Fibroblast of lung (primary cell): Measurements from ENCODE around the gene WNT7B. TPM values are rescaled to one million over a fixed set of nuclear protein-coding genes. Genes with fewer than 3 reads are reported as not detected.

ENCODE experiments used
- DNase-seq, 2 donors: peaks; one replicate each; pipeline versions ENCODE4 v3.0.0 to v3.0.0-alpha.2; 2010; ENCODE audit warnings: low read depth in 2 of 2
- H2AFZ ChIP-seq: 2 replicates; pipeline ENCODE4 v1.5.1; 2012; ENCODE audit warnings: low read length, control low read depth, inconsistent platforms
- H3K27ac ChIP-seq: 2 replicates; pipeline ENCODE4 v1.5.1; 2011; ENCODE audit warnings: low read length, control low read depth; ENCODE audit not compliant: insufficient read depth
- H3K27me3 ChIP-seq: 2 replicates; pipeline ENCODE4 v1.5.1; 2011; ENCODE audit warnings: mild to moderate bottlenecking, low read length; ENCODE audit not compliant: control insufficient read depth, insufficient read depth
- H3K36me3 ChIP-seq: 2 replicates; pipeline ENCODE4 v1.5.1; 2011; ENCODE audit warnings: low read length; ENCODE audit not compliant: control insufficient read depth, insufficient read depth
- H3K4me1 ChIP-seq: 2 replicates; pipeline ENCODE4 v1.5.1; 2011; ENCODE audit warnings: low read length; ENCODE audit not compliant: control insufficient read depth, insufficient read depth; ENCODE audit errors: extremely low read depth
- H3K4me2 ChIP-seq: 2 replicates; pipeline ENCODE4 v1.5.1; 2011; ENCODE audit warnings: low read length, control low read depth; ENCODE audit not compliant: insufficient read depth; ENCODE audit errors: extremely low read depth
- H3K4me3 ChIP-seq, 4 experiments: fragments of 200-600 bp in 1 of 4; sonication (generic) in 1 of 4; replicated peaks in 1 of 4; 2 replicates each; pipeline ENCODE4 v1.5.1; 2011 to 2016; ENCODE audit warnings: low read length in 4 of 4, low read depth in 3 of 4, mild to moderate bottlenecking in 3 of 4, control low read depth in 2 of 4, inconsistent platforms in 1 of 4, mixed read lengths in 1 of 4; ENCODE audit not compliant: insufficient read depth in 1 of 4; ENCODE audit errors: control extremely low read depth in 1 of 4
- H3K79me2 ChIP-seq: 2 replicates; pipeline ENCODE4 v1.5.1; 2012; ENCODE audit warnings: mild to moderate bottlenecking, low read length, inconsistent platforms; ENCODE audit not compliant: control insufficient read depth, insufficient read depth
- H3K9ac ChIP-seq: 2 replicates; pipeline ENCODE4 v1.5.1; 2011; ENCODE audit warnings: mild to moderate bottlenecking, low read length, control low read depth; ENCODE audit not compliant: insufficient read depth
- H3K9me3 ChIP-seq: 2 replicates; pipeline ENCODE4 v1.5.1; 2012; ENCODE audit warnings: low read depth, low read length; ENCODE audit not compliant: control insufficient read depth, insufficient read depth
- H4K20me1 ChIP-seq: 2 replicates; pipeline ENCODE4 v1.5.1; 2011; ENCODE audit warnings: low read length; ENCODE audit not compliant: control insufficient read depth, insufficient read depth; ENCODE audit errors: extremely low read depth
- EZH2 ChIP-seq: IDR thresholded peaks from 2 replicates; pipeline ENCODE4 v1.5.1; 2012; ENCODE audit warnings: low read length, control low read depth, mild to moderate bottlenecking; ENCODE audit errors: missing control alignments
- polyA plus RNA-seq, 2 donors: library from polyadenylated mRNA; depleted of rRNA in 1 of 2; stranded (reverse) in 1 of 2; unstranded in 1 of 2; fragments of >200 nt; gene quantifications; 2 replicates each; pipeline ENCODE4 v1.2.1, GENCODE V29; 2011 to 2012; ENCODE audit warnings: missing spikeins in 1 of 2
- total RNA-seq: library from RNA; depleted of rRNA; stranded (reverse); fragments of >200 nt; gene quantifications from 2 replicates; pipeline ENCODE4 v1.2.1, GENCODE V29; 2014
- TF ChIP-seq, protein P1 (sequence below), 2 donors: IDR thresholded peaks in 1 of 2; conservative IDR thresholded peaks in 1 of 2; 1 replicate in 1 of 2; 2 replicates in 1 of 2; pipeline ENCODE4 v1.5.1; 2011 to 2012; ENCODE audit warnings: low read length in 2 of 2, control low read depth in 1 of 2, inconsistent platforms in 1 of 2, low read depth in 1 of 2, mild to moderate bottlenecking in 1 of 2

WNT7B gene
- total and polyA plus RNA-seq, 2 donors (not counting 1 experiment from before 2014, with no cell fraction given) = 0.17 TPM; not detected in 1

DNA sequence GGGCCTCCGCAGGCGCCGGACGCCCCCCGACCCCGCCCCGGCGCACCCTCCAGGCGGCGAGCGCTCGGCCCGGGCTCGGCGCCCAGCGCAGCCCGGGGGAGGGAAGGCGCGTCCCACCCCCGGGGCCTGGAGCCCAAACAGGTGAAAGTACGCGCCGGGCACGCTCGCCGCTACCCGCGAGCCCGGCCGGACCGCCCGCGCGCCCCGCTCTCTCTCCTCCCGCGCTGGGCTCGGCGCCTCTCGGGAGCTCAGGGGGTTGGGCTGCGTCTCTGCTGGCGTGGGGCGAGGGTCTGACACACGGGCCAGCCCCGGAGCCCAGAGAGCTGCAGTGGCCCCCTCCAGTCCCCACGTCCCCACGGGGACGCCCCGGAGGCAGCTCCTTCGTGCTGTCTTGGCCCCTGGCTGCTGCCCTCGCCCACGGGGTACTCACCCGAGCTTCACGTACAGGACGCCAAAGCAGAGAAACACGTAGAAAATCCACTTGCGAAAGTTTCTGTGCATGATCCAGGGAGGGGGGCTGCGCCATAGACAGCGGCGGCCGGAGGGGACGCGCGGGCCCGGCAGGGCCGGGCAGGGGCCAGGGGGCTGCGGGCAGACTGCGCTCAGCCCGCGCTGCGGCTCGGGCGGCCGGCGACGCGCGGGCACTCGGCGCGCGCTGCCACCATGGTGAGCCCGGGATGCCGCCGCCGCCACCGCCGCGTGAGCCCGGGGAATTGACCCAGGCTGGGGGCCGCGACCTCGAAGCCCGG is 534 bp downstream of the WNT7B start:
- Histone ChIP-seq H3K9ac (no peak overlapping the region), H3K4me1 (peaks cover 4% of the 10 kb centered on the region)
- DNase-seq = no peak

DNA sequence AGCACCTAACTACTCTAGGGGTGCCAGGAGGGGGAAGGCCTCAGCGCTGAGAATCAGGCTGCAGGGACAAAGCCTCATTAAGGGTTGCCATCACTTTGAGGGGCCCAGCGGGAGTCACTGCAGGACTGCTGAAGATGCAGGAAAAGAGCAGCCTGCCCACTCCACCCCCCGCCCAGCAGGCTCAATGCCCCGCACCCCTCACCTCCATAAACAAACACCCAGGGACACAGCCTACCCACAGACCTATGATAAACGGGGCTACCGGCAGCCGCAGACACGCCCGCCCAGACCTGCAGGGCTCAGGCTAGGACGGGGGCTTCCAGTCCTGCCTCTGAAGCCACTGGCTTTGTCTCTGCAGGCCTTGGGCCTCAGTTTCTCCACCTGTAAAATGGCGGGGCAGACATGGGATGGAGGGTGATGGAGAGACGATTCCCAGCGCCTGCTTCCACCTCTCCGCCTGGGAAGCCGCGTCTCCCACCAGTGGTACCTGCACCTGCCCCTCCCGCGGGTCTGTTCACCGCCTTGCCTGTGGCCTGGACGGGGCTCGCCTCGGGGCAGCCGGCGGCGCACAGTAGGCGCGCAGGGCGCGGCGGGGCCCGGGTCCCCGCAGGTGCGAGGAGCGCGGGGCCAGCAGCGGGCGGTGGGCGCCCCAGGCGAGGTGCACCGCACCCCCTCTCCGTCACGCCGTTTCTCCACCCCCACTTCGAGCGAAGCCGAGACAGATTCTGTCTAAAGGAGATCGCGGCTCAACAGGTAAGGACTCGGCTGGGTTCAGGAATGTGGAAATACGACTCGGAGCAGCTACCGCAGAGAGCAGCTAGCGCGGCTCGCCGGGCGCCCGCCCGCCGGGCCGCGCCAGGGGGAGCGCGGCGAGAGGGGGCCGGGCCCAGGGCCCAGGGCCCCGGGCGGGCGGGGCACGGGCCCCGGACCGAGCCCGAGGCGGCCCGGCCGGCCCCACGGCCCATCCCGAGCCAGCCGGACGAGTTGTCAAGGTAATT is 1.5 kb downstream of the WNT7B start:
- Histone ChIP-seq H3K27me3 (peaks cover 61% of the 10 kb centered on the region), H3K79me2 (no peaks in the 10 kb centered on the region), H3K27ac (no peak overlapping the region), H4K20me1 (no peaks in the 10 kb centered on the region), H3K36me3 (no peaks in the 10 kb centered on the region), H3K4me3 (no peak overlapping the region), H3K4me1 (peaks cover 7% of the 10 kb centered on the region), H3K9ac (no peak overlapping the region), H3K4me2 (no peak overlapping the region), H2AFZ (no peak overlapping the region), H3K9me3 (no peaks in the 10 kb centered on the region)
- TF ChIP-seq, protein P1, sequence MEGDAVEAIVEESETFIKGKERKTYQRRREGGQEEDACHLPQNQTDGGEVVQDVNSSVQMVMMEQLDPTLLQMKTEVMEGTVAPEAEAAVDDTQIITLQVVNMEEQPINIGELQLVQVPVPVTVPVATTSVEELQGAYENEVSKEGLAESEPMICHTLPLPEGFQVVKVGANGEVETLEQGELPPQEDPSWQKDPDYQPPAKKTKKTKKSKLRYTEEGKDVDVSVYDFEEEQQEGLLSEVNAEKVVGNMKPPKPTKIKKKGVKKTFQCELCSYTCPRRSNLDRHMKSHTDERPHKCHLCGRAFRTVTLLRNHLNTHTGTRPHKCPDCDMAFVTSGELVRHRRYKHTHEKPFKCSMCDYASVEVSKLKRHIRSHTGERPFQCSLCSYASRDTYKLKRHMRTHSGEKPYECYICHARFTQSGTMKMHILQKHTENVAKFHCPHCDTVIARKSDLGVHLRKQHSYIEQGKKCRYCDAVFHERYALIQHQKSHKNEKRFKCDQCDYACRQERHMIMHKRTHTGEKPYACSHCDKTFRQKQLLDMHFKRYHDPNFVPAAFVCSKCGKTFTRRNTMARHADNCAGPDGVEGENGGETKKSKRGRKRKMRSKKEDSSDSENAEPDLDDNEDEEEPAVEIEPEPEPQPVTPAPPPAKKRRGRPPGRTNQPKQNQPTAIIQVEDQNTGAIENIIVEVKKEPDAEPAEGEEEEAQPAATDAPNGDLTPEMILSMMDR (conservative IDR thresholded peaks at IDR 0.05 in 1 of 2, IDR thresholded peaks at IDR 0.05 in 1 of 2; ENCODE audit: low read depth in 1 of 2, low read length in 2 of 2) = no peak
- TF ChIP-seq EZH2 = peak; percentile 96
- no peak for DNase-seq

More for the DNA sequence above, 534 bp downstream of the WNT7B start:
- no peaks in the 10 kb centered on the region for H4K20me1 ChIP-seq
- no peak overlapping the region for H3K27ac ChIP-seq
- no peaks in the 10 kb centered on the region for H3K79me2 ChIP-seq
- H2AFZ ChIP-seq = no peak overlapping the region
- peak overlapping the region; percentile 44 for H3K4me2 ChIP-seq
- H3K9me3 ChIP-seq = no peaks in the 10 kb centered on the region
- no peaks in the 10 kb centered on the region for H3K36me3 ChIP-seq
- H3K4me3 ChIP-seq = no peak overlapping the region
- H3K27me3 ChIP-seq = peaks cover 59% of the 10 kb centered on the region
- TF ChIP-seq, protein P1 (conservative IDR thresholded peaks at IDR 0.05 in 1 of 2, IDR thresholded peaks at IDR 0.05 in 1 of 2; ENCODE audit: low read depth in 1 of 2, low read length in 2 of 2) = no peak
- peak; percentile 99 for TF ChIP-seq EZH2

DNA sequence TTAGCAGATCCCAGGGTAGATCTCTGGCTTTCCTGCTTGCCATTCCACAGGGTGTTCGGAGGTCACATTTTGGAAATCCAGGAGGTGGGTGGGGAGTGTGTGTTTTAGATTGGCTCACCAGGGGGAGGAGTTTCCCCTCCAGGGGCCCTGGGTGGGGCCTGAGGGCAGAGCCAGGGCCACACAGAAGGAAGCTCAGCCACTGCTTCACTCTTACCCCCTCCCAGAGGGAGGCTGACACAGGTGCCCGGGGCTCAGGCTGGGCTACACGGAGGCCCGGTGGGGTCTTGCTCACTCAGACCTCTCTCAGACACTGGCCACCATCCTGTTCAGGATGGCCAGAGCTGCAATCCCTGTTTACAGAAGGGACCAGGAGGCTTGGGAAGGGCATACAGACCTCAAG is 2.5 kb downstream of the WNT7B start:
- no peak for TF ChIP-seq EZH2
- TF ChIP-seq, protein P1 (conservative IDR thresholded peaks at IDR 0.05 in 1 of 2, IDR thresholded peaks at IDR 0.05 in 1 of 2; ENCODE audit: low read depth in 1 of 2, low read length in 2 of 2) = no peak
- H4K20me1 ChIP-seq = no peaks in the 10 kb centered on the region
- no peak overlapping the region for H3K4me2 ChIP-seq
- H3K9me3 ChIP-seq = no peaks in the 10 kb centered on the region
- peaks cover 58% of the 10 kb centered on the region for H3K27me3 ChIP-seq
- H3K79me2 ChIP-seq = no peaks in the 10 kb centered on the region
- no peak overlapping the region for H3K27ac ChIP-seq
- no peaks in the 10 kb centered on the region for H3K36me3 ChIP-seq
- peaks cover 7% of the 10 kb centered on the region for H3K4me1 ChIP-seq
- H3K4me3 ChIP-seq = no peak overlapping the region
- no peak overlapping the region for H3K9ac ChIP-seq
- no peak for DNase-seq
- no peak overlapping the region for H2AFZ ChIP-seq
